Adrenal gland (tissue), 12 donors: ENCODE data around the gene CRELD2. TPM values are rescaled to one million over a fixed set of nuclear protein-coding genes. Genes with fewer than 3 reads are reported as not detected.
"Not testable (repeated sequence)": the region's sequence is repeated elsewhere in the genome, so short reads cannot be mapped to it uniquely, and the experiment has no call there.

Experiments used
- DNase-seq, 7 donors: peaks; one replicate each; pipeline ENCODE4 v3.0.0-alpha.2; 2019 to 2020
- H3K27ac ChIP-seq, 5 donors: fragments of 200-600 bp; sonication (generic) in 4 of 5; 1 replicate in 3 of 5; 2 replicates in 2 of 5; pipeline versions ENCODE4 v1.5.1 to v1.8.0; 2016 to 2020; ENCODE audit warnings: mild to moderate bottlenecking in 1 of 5
- H3K27me3 ChIP-seq: fragments of 200-600 bp; 2 replicates; pipeline ENCODE4 v1.8.0; 2021
- H3K36me3 ChIP-seq, 2 donors: fragments of 200-600 bp; replicated peaks in 1 of 2; 1 replicate in 1 of 2; 2 replicates in 1 of 2; pipeline versions ENCODE4 v1.5.1 to v1.8.0; 2018 to 2022
- H3K4me1 ChIP-seq, 2 donors: fragments of 200-600 bp; replicated peaks in 1 of 2; 1 replicate in 1 of 2; 2 replicates in 1 of 2; pipeline versions ENCODE4 v1.5.1 to v1.8.0; 2018 to 2021
- H3K4me3 ChIP-seq, 4 donors: fragments of 200-600 bp; sonication (generic) in 3 of 4; one replicate each; pipeline ENCODE4 v1.5.1; 2016 to 2018
- H3K9me3 ChIP-seq, 3 donors: fragments of 200-600 bp; sonication (generic) in 1 of 3; replicated peaks in 1 of 3; 1 replicate in 2 of 3; 2 replicates in 1 of 3; pipeline versions ENCODE4 v1.5.1 to v1.8.0; 2016 to 2021
- CTCF ChIP-seq, 6 experiments: fragments of 450-650 bp in 4 of 6; fragments of 200-600 bp in 2 of 6; sonication (generic) in 1 of 6; IDR thresholded peaks; 1 replicate in 5 of 6; 2 replicates in 1 of 6; pipeline versions ENCODE4 v1.5.1 to v1.8.0; 2016 to 2021; ENCODE audit warnings: antibody characterized with exemption in 6 of 6, mild to moderate bottlenecking in 2 of 6, moderate library complexity in 1 of 6
- POLR2A ChIP-seq, 2 donors: fragments of 450-650 bp; IDR thresholded peaks; one replicate each; pipeline ENCODE4 v1.6.1; 2017; ENCODE audit warnings: antibody characterized with exemption in 2 of 2, mild to moderate bottlenecking in 2 of 2, moderate library complexity in 1 of 2
- WGBS, 4 donors: extraction: QIAGEN DNeasy Blood & Tissue Kit in 2 of 4; methylation state at CpG; one replicate each; pipeline versions ENCODE4 v1.1.5 to v1.1.7; 2013 to 2017; 5-methylcytosine and 5-hydroxymethylcytosine counted together
- intact Hi-C, 2 donors: fragments of 100-400 bp; cut with DNase I; formaldehyde crosslinking; loops; one replicate each; pipeline versions ENCODE4 v1.14.1 to v1.15.0; 2022 to 2023
- polyA plus RNA-seq, 3 donors: library from polyadenylated mRNA; stranded (reverse); fragments of 200-250 nt in 2 of 3; fragments of 350-450 nt in 1 of 3; fragmentation: Illumina TruSeq in 1 of 3; extraction: RNeasy Lipid Tissue Mini Kit (QIAGEN cat#74804) in 1 of 3; gene quantifications; one replicate each; pipeline ENCODE4 v1.2.3, GENCODE V29; 2013 to 2014
- total RNA-seq, 9 donors: library from RNA; depleted of rRNA in 4 of 9; stranded (reverse); fragments of >200 nt in 4 of 9; fragments of 120-200 nt in 1 of 9; fragmentation: NEBNext Ultra II Directional in 1 of 9; extraction: Animal tissue kit (Norgen Biotek cat#: 25700) in 1 of 9; gene quantifications; one replicate each; pipeline versions ENCODE4 v1.1.0 to v1.2.4, GENCODE V29; 2013 to 2023
- donor health status: healthy with polysubstance abuse.
- donor health status: Bipolar disorder and iron deficiency.
- donor health status: DM: yes; HTN: yes; CAD: no.
- donor health status: DM: no; HTN: no; CAD: no.
- donor health status: DM: no; HTN: no; CAD: no.
- donor health status: DM: yes; HTN: yes; CAD: no.

The CRELD2 gene
- total and polyA plus RNA-seq, 12 donors = 14.5 to 63.4 (median 36.2) TPM

GRCh38 chr22:49944399-49944891 is 26.0 kb downstream of the CRELD2 start:
- intact Hi-C loops = no loop called here

GRCh38 chr22:49945042-49945794 is 26.8 kb downstream of the CRELD2 start:
- DNase-seq, H3K9me3 ChIP-seq, H3K36me3 ChIP-seq, H3K4me3 ChIP-seq, H3K27me3 ChIP-seq, intact Hi-C loops, H3K4me1 ChIP-seq, H3K27ac ChIP-seq: not testable (repeated sequence)
- WGBS, 4 donors = 79 to 87% (median 84%) methylated on average over 3 to 17 of the region's 17 CpGs

More at GRCh38 chr22:49944399-49944891, 26.0 kb downstream of the CRELD2 start:
- TF ChIP-seq POLR2A (IDR thresholded peaks at IDR 0.05) (no peak), CTCF (IDR thresholded peaks at IDR 0.05) (no peak)
- Histone ChIP-seq H3K27ac (peak overlapping the region in 1 of 5 donors; percentile 49), H3K36me3 (no peaks in the 10 kb centered on the region), H3K4me3 (no peak overlapping the region), H3K4me1 (no peaks in the 10 kb centered on the region), H3K27me3 (no peaks in the 10 kb centered on the region), H3K9me3 (no peaks in the 10 kb centered on the region)
- DNase-seq = no peak
- WGBS, 4 donors = 92 to 95% (median 93%) methylated on average over 12 to 13 of the region's 13 CpGs; no CpG with 5 or more reads in 1 of the 4 donors

- Histone ChIP-seq H3K4me1 (no peaks in the 10 kb centered on the region), H3K27ac (no peak overlapping the region), H3K4me3 (no peak overlapping the region), H3K9me3 (no peaks in the 10 kb centered on the region), H3K36me3 (no peaks in the 10 kb centered on the region), H3K27me3 (no peaks in the 10 kb centered on the region)
- intact Hi-C loops = no loop called here
- TF ChIP-seq CTCF (IDR thresholded peaks at IDR 0.05) (no peak), POLR2A (IDR thresholded peaks at IDR 0.05) (no peak)
- DNase-seq = no peak
- 85 to 91% (median 90%) methylated on average over 8 to 17 of the region's 17 CpGs for WGBS, 4 donors
Measured at GRCh38 chr22:49946612-49947295, 28.3 kb downstream of the CRELD2 start.

- no peak overlapping the region for H3K27ac ChIP-seq
- H3K4me1 ChIP-seq = no peaks in the 10 kb centered on the region
- DNase-seq = no peak
- no peak overlapping the region for H3K4me3 ChIP-seq
- H3K9me3 ChIP-seq = no peaks in the 10 kb centered on the region
- TF ChIP-seq CTCF (IDR thresholded peaks at IDR 0.05) (no peak), POLR2A (IDR thresholded peaks at IDR 0.05) (no peak)
- WGBS, 4 donors = 80 to 97% (median 88%) methylated on average over 1 to 6 of the region's 6 CpGs
- intact Hi-C loops = no loop called here
- no peaks in the 10 kb centered on the region for H3K36me3 ChIP-seq
- no peaks in the 10 kb centered on the region for H3K27me3 ChIP-seq
Measured at GRCh38 chr22:49947296-49947622, 28.8 kb downstream of the CRELD2 start.
